Liver (tissue), 9 donors: ENCODE results near the gene PGC. TPM values are rescaled to one million over a fixed set of nuclear protein-coding genes. Genes with fewer than 3 reads are reported as not detected.

Experiments
- DNase-seq: peaks from one replicate; pipeline ENCODE4 v3.0.0-alpha.2; 2017; ENCODE audit warnings: low spot score
- H3K27ac ChIP-seq, 2 donors: one replicate each; pipeline ENCODE4 v1.7.0; 2013; ENCODE audit warnings: inconsistent platforms in 2 of 2, low read length in 2 of 2, control low read depth in 1 of 2, low read depth in 1 of 2, mild to moderate bottlenecking in 1 of 2
- H3K27me3 ChIP-seq, 4 donors: one replicate each; pipeline versions ENCODE4 v1.6.1 to v1.7.0; 2013; ENCODE audit warnings: low read length in 3 of 4, inconsistent platforms in 1 of 4, mild to moderate bottlenecking in 1 of 4, moderate library complexity in 1 of 4; ENCODE audit not compliant: control insufficient read depth in 4 of 4, insufficient read depth in 4 of 4
- H3K36me3 ChIP-seq, 4 donors: one replicate each; pipeline versions ENCODE4 v1.6.1 to v1.7.0; 2013; ENCODE audit warnings: low read length in 3 of 4, mild to moderate bottlenecking in 3 of 4, low read depth in 1 of 4, moderate library complexity in 1 of 4; ENCODE audit not compliant: control insufficient read depth in 4 of 4, insufficient read depth in 3 of 4
- H3K4me1 ChIP-seq, 4 donors: one replicate each; pipeline versions ENCODE4 v1.6.1 to v1.7.0; 2013; ENCODE audit warnings: low read length in 3 of 4, mild to moderate bottlenecking in 3 of 4, moderate library complexity in 1 of 4; ENCODE audit not compliant: control insufficient read depth in 4 of 4, insufficient read depth in 4 of 4
- H3K4me3 ChIP-seq, 3 donors: one replicate each; pipeline versions ENCODE4 v1.6.1 to v1.7.0; 2013; ENCODE audit warnings: low read length in 3 of 3, control low read depth in 1 of 3, low read depth in 1 of 3, mild to moderate bottlenecking in 1 of 3
- H3K9ac ChIP-seq, 2 donors: one replicate each; pipeline ENCODE4 v1.7.0; 2013; ENCODE audit warnings: low read length in 2 of 2, mild to moderate bottlenecking in 2 of 2, moderate library complexity in 2 of 2, control low read depth in 1 of 2, low read depth in 1 of 2
- H3K9me3 ChIP-seq, 4 donors: one replicate each; pipeline versions ENCODE4 v1.6.1 to v1.7.0; 2013; ENCODE audit warnings: low read length in 3 of 4; ENCODE audit not compliant: control insufficient read depth in 4 of 4
- CTCF ChIP-seq: fragments of 150-350 bp; IDR thresholded peaks from 2 replicates; pipeline ENCODE4 v1.5.1; 2017; ENCODE audit warnings: improper control_type of control experiment, low read depth, low read length; ENCODE audit not compliant: missing input control
- EGR1 ChIP-seq, 2 donors: IDR thresholded peaks; 2 replicates each; pipeline ENCODE4 v1.6.1; 2016 to 2018; ENCODE audit warnings: antibody characterized with exemption in 2 of 2, low read depth in 2 of 2
- FOXA1 ChIP-seq: IDR thresholded peaks from 2 replicates; pipeline ENCODE4 v1.6.1; 2016; ENCODE audit warnings: antibody characterized with exemption
- FOXA2 ChIP-seq: IDR thresholded peaks from 2 replicates; pipeline ENCODE4 v1.6.1; 2016; ENCODE audit warnings: antibody characterized with exemption
- GABPA ChIP-seq, 2 donors: IDR thresholded peaks in 1 of 2; conservative IDR thresholded peaks in 1 of 2; 2 replicates each; pipeline ENCODE4 v1.6.1; 2016; ENCODE audit warnings: antibody characterized with exemption in 2 of 2, mild to moderate bottlenecking in 1 of 2, moderate library complexity in 1 of 2
- HNF4A ChIP-seq, 2 donors: conservative IDR thresholded peaks; 2 replicates each; pipeline ENCODE4 v1.6.1; 2016; ENCODE audit warnings: antibody characterized with exemption in 2 of 2, mild to moderate bottlenecking in 2 of 2
- HNF4G ChIP-seq: IDR thresholded peaks from 2 replicates; pipeline ENCODE4 v1.6.1; 2016; ENCODE audit warnings: antibody characterized with exemption
- JUND ChIP-seq, 2 donors: IDR thresholded peaks; 2 replicates each; pipeline ENCODE4 v1.6.1; 2016; ENCODE audit warnings: antibody characterized with exemption in 2 of 2
- MAX ChIP-seq: IDR thresholded peaks from 2 replicates; pipeline ENCODE4 v1.6.1; 2016; ENCODE audit warnings: antibody characterized with exemption
- NR2F2 ChIP-seq: IDR thresholded peaks from 2 replicates; pipeline ENCODE4 v1.6.1; 2016; ENCODE audit warnings: antibody characterized with exemption
- RAD21 ChIP-seq, 2 donors: IDR thresholded peaks; 2 replicates each; pipeline ENCODE4 v1.6.1; 2016; ENCODE audit warnings: antibody characterized with exemption in 2 of 2, mild to moderate bottlenecking in 2 of 2
- REST ChIP-seq: IDR thresholded peaks from 2 replicates; pipeline ENCODE4 v1.6.1; 2016; ENCODE audit warnings: antibody characterized with exemption, mild to moderate bottlenecking
- RXRA ChIP-seq, 2 donors: IDR thresholded peaks; 2 replicates each; pipeline ENCODE4 v1.6.1; 2017 to 2018; ENCODE audit warnings: antibody characterized with exemption in 2 of 2, mild to moderate bottlenecking in 1 of 2
- SP1 ChIP-seq: IDR thresholded peaks from 2 replicates; pipeline ENCODE4 v1.6.1; 2018; ENCODE audit warnings: antibody characterized with exemption, mild to moderate bottlenecking
- TAF1 ChIP-seq: conservative IDR thresholded peaks from 2 replicates; pipeline ENCODE4 v1.6.1; 2016; ENCODE audit warnings: antibody characterized with exemption, mild to moderate bottlenecking
- WGBS: extraction: QIAGEN DNeasy Blood & Tissue Kit; methylation state at CpG from one replicate; pipeline ENCODE4 v1.1.7; 2013; 5-methylcytosine and 5-hydroxymethylcytosine counted together
- polyA plus RNA-seq, 2 donors: library from polyadenylated mRNA; stranded (reverse) in 1 of 2; unstranded in 1 of 2; fragments of 200-250 nt in 1 of 2; fragments of >200 nt in 1 of 2; fragmentation: Nextera tagmentation in 1 of 2; extraction: Ambion mirVana in 1 of 2; gene quantifications; one replicate each; pipeline versions ENCODE4 v1.2.1 to v1.2.3, GENCODE V29; 2013 to 2015
- total RNA-seq, 2 donors: library from RNA; depleted of rRNA; stranded (reverse); fragments of >200 nt; gene quantifications; one replicate each; pipeline ENCODE4 v1.2.3, GENCODE V29; 2014
- TF ChIP-seq, protein P1 (sequence below): IDR thresholded peaks from 2 replicates; pipeline ENCODE4 v1.6.1; 2016; ENCODE audit warnings: antibody characterized with exemption
- donor health status: healthy.
- donor health status: healthy.
- donor health status: healthy.
- donor health status: healthy.
- donor health status: healthy.

Gene PGC
- total and polyA plus RNA-seq, 4 donors, result 0.05 to 0.18 TPM; not detected in 2

DNA sequence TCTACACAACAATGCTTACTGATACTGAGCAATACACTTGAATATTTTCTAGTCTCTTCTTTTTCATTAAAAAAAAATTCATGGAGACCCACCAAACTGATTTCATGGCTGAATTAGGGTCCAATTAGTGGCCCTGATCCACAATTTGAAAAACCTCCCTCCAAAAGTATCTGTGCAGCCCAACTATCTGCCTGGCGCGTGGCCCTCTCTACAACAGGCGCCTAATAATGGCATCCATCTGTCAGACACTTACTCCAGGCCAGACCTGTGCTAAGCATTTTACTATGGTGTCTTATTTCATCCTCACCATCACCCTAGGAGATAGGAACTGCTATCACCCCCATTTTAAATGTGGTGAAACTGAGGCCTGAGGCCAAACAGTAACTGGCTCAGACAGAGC, 25.8 kb downstream of the PGC start (continued):
- no peak for TF ChIP-seq CTCF
- TF ChIP-seq, protein P1, sequence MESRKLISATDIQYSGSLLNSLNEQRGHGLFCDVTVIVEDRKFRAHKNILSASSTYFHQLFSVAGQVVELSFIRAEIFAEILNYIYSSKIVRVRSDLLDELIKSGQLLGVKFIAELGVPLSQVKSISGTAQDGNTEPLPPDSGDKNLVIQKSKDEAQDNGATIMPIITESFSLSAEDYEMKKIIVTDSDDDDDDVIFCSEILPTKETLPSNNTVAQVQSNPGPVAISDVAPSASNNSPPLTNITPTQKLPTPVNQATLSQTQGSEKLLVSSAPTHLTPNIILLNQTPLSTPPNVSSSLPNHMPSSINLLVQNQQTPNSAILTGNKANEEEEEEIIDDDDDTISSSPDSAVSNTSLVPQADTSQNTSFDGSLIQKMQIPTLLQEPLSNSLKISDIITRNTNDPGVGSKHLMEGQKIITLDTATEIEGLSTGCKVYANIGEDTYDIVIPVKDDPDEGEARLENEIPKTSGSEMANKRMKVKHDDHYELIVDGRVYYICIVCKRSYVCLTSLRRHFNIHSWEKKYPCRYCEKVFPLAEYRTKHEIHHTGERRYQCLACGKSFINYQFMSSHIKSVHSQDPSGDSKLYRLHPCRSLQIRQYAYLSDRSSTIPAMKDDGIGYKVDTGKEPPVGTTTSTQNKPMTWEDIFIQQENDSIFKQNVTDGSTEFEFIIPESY, result no peak

- TF ChIP-seq NR2F2 (no peak), HNF4A (conservative IDR thresholded peaks at IDR 0.05) (no peak), MAX (no peak), FOXA2 (no peak), SP1 (no peak), REST (no peak), HNF4G (no peak), FOXA1 (no peak), EGR1 (IDR thresholded peaks at IDR 0.05; ENCODE audit: low read depth in 2 of 2) (no peak), RAD21 (IDR thresholded peaks at IDR 0.05) (no peak), GABPA (IDR thresholded peaks at IDR 0.05 in 1 of 2, conservative IDR thresholded peaks at IDR 0.05 in 1 of 2) (no peak), JUND (IDR thresholded peaks at IDR 0.05) (no peak)
- H3K36me3 ChIP-seq, result no peaks in the 10 kb centered on the region
- 98% methylated on average over 2 of the region's 2 CpGs for WGBS
- H3K9me3 ChIP-seq, result no peaks in the 10 kb centered on the region
- H3K27me3 ChIP-seq, result no peaks in the 10 kb centered on the region
- H3K27ac ChIP-seq, result no peak overlapping the region
- H3K9ac ChIP-seq, result no peak overlapping the region
- H3K4me1 ChIP-seq, result peaks cover 0 to 4% (median 0%) of the 10 kb centered on the region in 4 donors
- no peak overlapping the region for H3K4me3 ChIP-seq
- DNase-seq, result no peak
Observed at GRCh38 chr6:41720783-41721182, 26.4 kb downstream of the PGC start.

DNA sequence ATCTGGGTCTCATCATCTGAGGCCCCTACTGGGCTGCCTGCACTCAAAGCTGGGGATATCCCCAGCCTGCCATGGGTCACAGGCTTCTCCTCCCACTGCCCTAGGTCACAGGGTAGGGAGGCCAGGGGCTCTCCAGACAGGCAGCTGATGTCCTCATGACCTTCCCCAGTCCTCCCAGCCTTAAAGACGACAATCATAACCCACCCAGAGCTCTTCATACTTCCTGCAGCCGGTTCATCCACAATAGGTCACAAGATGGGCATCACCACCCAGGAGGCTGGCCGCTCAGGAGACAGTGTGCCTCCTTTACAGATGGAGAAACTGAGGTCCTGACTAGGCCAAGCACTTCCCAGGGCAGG, 27.0 kb downstream of the PGC start:
- H3K36me3 ChIP-seq, result no peaks in the 10 kb centered on the region
- H3K4me1 ChIP-seq, result peaks cover 0 to 4% (median 0%) of the 10 kb centered on the region in 4 donors
- no peak for DNase-seq
- H3K9ac ChIP-seq, result no peak overlapping the region
- H3K27ac ChIP-seq, result no peak overlapping the region
- 84% methylated on average over 3 of the region's 3 CpGs for WGBS
- no peaks in the 10 kb centered on the region for H3K9me3 ChIP-seq
- H3K4me3 ChIP-seq, result no peak overlapping the region
- no peaks in the 10 kb centered on the region for H3K27me3 ChIP-seq
- TF ChIP-seq HNF4A (conservative IDR thresholded peaks at IDR 0.05) (no peak), TAF1 (no peak), REST (no peak), RAD21 (IDR thresholded peaks at IDR 0.05) (no peak), FOXA1 (no peak), RXRA (IDR thresholded peaks at IDR 0.05) (no peak), GABPA (IDR thresholded peaks at IDR 0.05 in 1 of 2, conservative IDR thresholded peaks at IDR 0.05 in 1 of 2) (no peak), MAX (no peak), FOXA2 (no peak), JUND (IDR thresholded peaks at IDR 0.05) (no peak), SP1 (no peak), CTCF (no peak)
